Activated CD4-positive, alpha-beta T cell treated with anti-CD3 and anti-CD28 coated beads for 36 hours (primary cell): Measurements from ENCODE around the gene ARSJ. TPM values are rescaled to one million over a fixed set of nuclear protein-coding genes. Genes with fewer than 3 reads are reported as not detected.

Experiments used
- ATAC-seq: fragments of 200-7000 bp; cut with Tn5 transposase; one replicate; pipeline ENCODE4 v1.10.0; 2021; ENCODE audit warnings: mild to moderate bottlenecking, moderate library complexity
- CTCF ChIA-PET: fragments of 350-600 bp; sonication (Branson Sonifier 250); formaldehyde crosslinking; loops from one replicate; lab custom pipeline; 2021; ENCODE audit warnings: antibody characterized with exemption; lab: Charles Lee
- POLR2A ChIA-PET: fragments of 350-600 bp; sonication (Branson Sonifier 250); formaldehyde crosslinking; loops from one replicate; lab custom pipeline; 2021; ENCODE audit warnings: antibody characterized with exemption, inconsistent platforms; lab: Charles Lee
- DNase-seq: peaks from one replicate; pipeline ENCODE4 v3.0.0-alpha.2; 2020
- H3K27ac Mint-ChIP-seq: one replicate; pipeline ENCODE4 v1.8.0; 2021; ENCODE audit warnings: mixed read lengths
- H3K27me3 Mint-ChIP-seq: one replicate; pipeline ENCODE4 v1.8.0; 2021; ENCODE audit warnings: mixed read lengths
- H3K36me3 Mint-ChIP-seq: one replicate; pipeline ENCODE4 v1.8.0; 2021; ENCODE audit warnings: low read depth, mixed read lengths
- H3K4me1 Mint-ChIP-seq: one replicate; pipeline ENCODE4 v1.8.0; 2021; ENCODE audit warnings: mixed read lengths
- H3K4me3 Mint-ChIP-seq: one replicate; pipeline ENCODE4 v1.8.0; 2021; ENCODE audit warnings: mild to moderate bottlenecking, moderate library complexity, mixed read lengths
- H3K9me3 Mint-ChIP-seq: one replicate; pipeline ENCODE4 v1.8.0; 2021; ENCODE audit warnings: low read depth, mixed read lengths
- intact Hi-C, 2 experiments: fragments of 100-400 bp; cut with DNase I in 1 of 2; cut with micrococcal nuclease in 1 of 2; formaldehyde crosslinking; loops; one replicate each; pipeline versions ENCODE4 v1.14.2 to v1.15.1; 2022 to 2024; cut with DNase I, micrococcal nuclease
- total RNA-seq, 2 experiments: library from RNA; stranded (reverse); gene quantifications; one replicate each; pipeline ENCODE4 v1.2.3, GENCODE V29; 2021

ARSJ gene
- total RNA-seq, 2 experiments from 2014 or later = 0.05 TPM; not detected in 1

- DNase-seq (no peak), ATAC-seq (no peak)
- Mint-ChIP-seq H3K27me3 (peaks cover 40% of the 10 kb centered on the region), H3K4me1 (peaks cover 16% of the 10 kb centered on the region), H3K27ac (no peak overlapping the region), H3K4me3 (no peak overlapping the region), H3K36me3 (no peaks in the 10 kb centered on the region), H3K9me3 (peaks cover 2% of the 10 kb centered on the region)
- intact Hi-C loops = no loop called here
- CTCF ChIA-PET = interaction anchor here (1.6 kb wide), 1 partner anchor 29 kb away, joined by 5 read pairs; no protein-coding TSS in a partner anchor
- POLR2A ChIA-PET = no interaction called here
These were observed 2.1 kb upstream of the ARSJ start for GRCh38 chr4:113981591-113981990.

DNA sequence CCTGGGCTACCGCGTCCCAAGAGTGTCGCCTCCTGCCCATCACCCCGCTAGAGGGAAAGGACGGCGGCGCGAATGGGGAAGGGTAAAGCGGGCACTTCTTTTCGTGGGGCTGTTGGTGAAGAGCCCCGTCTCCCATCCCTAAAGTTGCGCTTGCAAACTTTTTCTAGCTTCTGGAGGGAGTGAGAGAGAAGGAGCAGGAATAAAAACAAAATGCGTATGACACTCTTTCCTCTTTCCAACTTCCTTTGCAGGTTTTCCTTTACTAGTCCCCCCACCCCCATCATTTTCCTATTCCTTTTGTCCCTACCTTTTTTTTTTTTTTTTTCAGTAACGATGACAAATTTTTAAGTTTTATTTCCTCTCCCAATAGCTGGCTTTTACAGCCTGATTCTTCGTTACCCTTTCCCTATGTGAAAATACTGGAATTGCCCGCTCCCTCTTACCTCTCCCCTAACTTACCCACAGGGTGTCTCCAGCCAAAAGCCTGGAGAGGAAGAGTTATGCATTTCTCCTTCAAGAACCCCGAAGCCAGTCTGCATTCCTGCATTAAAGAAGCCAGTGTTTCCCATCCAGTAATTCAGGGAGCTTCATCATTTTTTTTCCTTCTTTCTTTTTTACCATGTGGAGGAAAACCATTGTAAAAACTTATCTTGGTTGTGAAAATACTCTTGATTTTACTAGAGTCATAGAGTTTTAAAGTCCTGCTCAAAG lies 613 bp upstream of the ARSJ start:
- Mint-ChIP-seq H3K27me3 (peaks cover 40% of the 10 kb centered on the region), H3K27ac (no peak overlapping the region)

DNA sequence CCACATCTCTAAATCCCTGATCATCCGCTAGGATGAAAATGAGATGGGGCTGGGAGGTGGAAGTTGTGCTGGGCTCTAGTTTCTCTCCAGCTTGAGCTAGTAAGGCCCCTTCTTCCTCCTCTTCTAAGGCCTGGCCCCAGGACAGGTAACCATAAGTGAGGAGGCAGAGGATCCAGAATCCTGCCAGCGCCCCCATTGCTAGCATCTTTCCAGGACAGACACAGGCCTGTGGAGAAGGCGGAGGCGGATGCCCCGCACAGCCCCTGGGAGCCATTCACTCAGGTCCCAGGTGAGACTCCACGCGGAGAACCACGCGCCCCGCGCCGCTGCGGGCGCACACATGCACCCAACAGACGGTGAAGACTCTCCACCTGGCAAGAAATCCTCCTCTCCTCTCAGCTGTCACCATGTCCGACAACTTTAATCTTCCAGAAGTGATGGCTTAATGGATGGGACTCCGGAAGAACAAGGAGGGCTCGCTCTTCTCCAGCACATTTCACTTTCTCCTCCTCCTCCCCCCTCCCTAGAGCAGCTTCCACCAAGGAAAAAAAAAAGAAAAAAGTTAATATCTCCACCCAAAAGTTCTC lies 793 bp downstream of the ARSJ start:
- peaks cover 10% of the 10 kb centered on the region for H3K9me3 Mint-ChIP-seq
- H3K27ac Mint-ChIP-seq = no peak overlapping the region
- H3K27me3 Mint-ChIP-seq = peaks cover 42% of the 10 kb centered on the region
- POLR2A ChIA-PET = no interaction called here
- DNase-seq = no peak
- peak overlapping the region; percentile 71 for H3K4me3 Mint-ChIP-seq
- peaks cover 16% of the 10 kb centered on the region for H3K4me1 Mint-ChIP-seq
- no peak for ATAC-seq
- CTCF ChIA-PET = no interaction called here
- intact Hi-C loops = no loop called here
- H3K36me3 Mint-ChIP-seq = peaks cover 3% of the 10 kb centered on the region

More for the DNA sequence above, 613 bp upstream of the ARSJ start:
- peak overlapping the region; percentile 71 for H3K4me3 Mint-ChIP-seq
- intact Hi-C loops = no loop called here
- CTCF ChIA-PET = interaction anchor here (0.6 to 0.9 kb wide), 3 partner anchors 25 to 91 kb away, joined by 3 to 4 read pairs (median 3); no protein-coding TSS in a partner anchor
- ATAC-seq (no peak), DNase-seq (no peak)
- peaks cover 16% of the 10 kb centered on the region for H3K4me1 Mint-ChIP-seq
- H3K9me3 Mint-ChIP-seq = peaks cover 2% of the 10 kb centered on the region
- POLR2A ChIA-PET = no interaction called here
- H3K36me3 Mint-ChIP-seq = no peaks in the 10 kb centered on the region

GRCh38 chr4:113978105-113978504 lies 1.3 kb downstream of the ARSJ start:
- intact Hi-C loops = no loop called here
- Mint-ChIP-seq H3K9me3 (peaks cover 11% of the 10 kb centered on the region), H3K36me3 (peaks cover 3% of the 10 kb centered on the region), H3K4me3 (no peak overlapping the region), H3K27ac (no peak overlapping the region), H3K27me3 (peaks cover 42% of the 10 kb centered on the region), H3K4me1 (peaks cover 16% of the 10 kb centered on the region)
- POLR2A ChIA-PET = no interaction called here
- DNase-seq (no peak), ATAC-seq (no peak)
- CTCF ChIA-PET = no interaction called here

DNA sequence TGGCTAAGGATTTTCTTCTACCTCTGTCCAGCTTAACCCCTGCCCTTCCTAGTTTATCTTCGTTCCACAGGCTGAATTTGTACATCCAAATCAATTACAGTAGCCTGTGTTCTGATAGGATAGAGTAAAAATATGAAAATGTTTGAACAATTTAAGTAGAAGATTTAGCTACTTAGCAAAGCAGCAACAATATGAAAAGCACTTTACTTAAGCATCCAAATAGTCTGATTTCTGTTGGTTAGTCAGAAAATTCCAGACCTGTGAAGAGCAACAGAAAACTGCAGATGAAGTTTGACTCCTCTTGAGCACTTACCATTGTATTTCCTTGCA lies 2.0 kb downstream of the ARSJ start:
- Mint-ChIP-seq H3K36me3 (peaks cover 3% of the 10 kb centered on the region), H3K27ac (no peak overlapping the region), H3K9me3 (peaks cover 11% of the 10 kb centered on the region), H3K4me1 (peaks cover 16% of the 10 kb centered on the region), H3K27me3 (peaks cover 37% of the 10 kb centered on the region), H3K4me3 (no peak overlapping the region)
- POLR2A ChIA-PET = no interaction called here
- CTCF ChIA-PET = no interaction called here
- DNase-seq (no peak), ATAC-seq (no peak)
- intact Hi-C loops = no loop called here

- CTCF ChIA-PET = no interaction called here
- H3K9me3 Mint-ChIP-seq = peaks cover 11% of the 10 kb centered on the region
- H3K27me3 Mint-ChIP-seq = peaks cover 35% of the 10 kb centered on the region
- peaks cover 16% of the 10 kb centered on the region for H3K4me1 Mint-ChIP-seq
- ATAC-seq = no peak
- POLR2A ChIA-PET = no interaction called here
- H3K27ac Mint-ChIP-seq = no peak overlapping the region
- peaks cover 3% of the 10 kb centered on the region for H3K36me3 Mint-ChIP-seq
- intact Hi-C loops = no loop called here
- H3K4me3 Mint-ChIP-seq = no peak overlapping the region
- DNase-seq = no peak
These were observed 2.5 kb downstream of the ARSJ start for GRCh38 chr4:113976741-113977525.

- H3K9me3 Mint-ChIP-seq = peaks cover 11% of the 10 kb centered on the region
- intact Hi-C loops = no loop called here
- H3K4me1 Mint-ChIP-seq = peaks cover 16% of the 10 kb centered on the region
- no peak overlapping the region for H3K27ac Mint-ChIP-seq
- DNase-seq (no peak), ATAC-seq (no peak)
- CTCF ChIA-PET = no interaction called here
- no peak overlapping the region for H3K4me3 Mint-ChIP-seq
- peaks cover 3% of the 10 kb centered on the region for H3K36me3 Mint-ChIP-seq
- peaks cover 26% of the 10 kb centered on the region for H3K27me3 Mint-ChIP-seq
- POLR2A ChIA-PET = no interaction called here
These were observed 3.9 kb downstream of the ARSJ start for GRCh38 chr4:113975578-113975977.

DNA sequence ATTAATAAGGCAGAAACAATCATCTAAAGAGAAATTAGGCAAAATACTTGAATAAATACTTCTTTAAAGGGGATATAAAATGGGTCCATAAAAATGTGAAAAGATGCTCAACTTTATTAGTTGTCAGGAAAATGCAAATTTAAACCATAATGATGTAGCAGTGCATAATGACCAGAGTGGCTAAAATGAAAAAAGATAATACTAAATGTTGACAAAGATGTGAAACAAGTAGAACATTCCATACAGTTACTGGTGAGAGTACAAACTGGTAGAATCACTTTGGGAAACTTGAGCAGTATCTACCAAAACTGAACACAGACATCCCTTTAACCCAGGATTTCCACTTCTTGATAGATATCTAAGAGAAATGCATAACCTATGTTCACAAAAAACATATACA lies 5.0 kb downstream of the ARSJ start:
- POLR2A ChIA-PET = no interaction called here
- peaks cover 3% of the 10 kb centered on the region for H3K36me3 Mint-ChIP-seq
- ATAC-seq = no peak
- intact Hi-C loops = no loop called here
- peaks cover 11% of the 10 kb centered on the region for H3K9me3 Mint-ChIP-seq
- DNase-seq = no peak
- H3K4me1 Mint-ChIP-seq = peaks cover 8% of the 10 kb centered on the region
- H3K27ac Mint-ChIP-seq = no peak overlapping the region
- H3K27me3 Mint-ChIP-seq = peaks cover 16% of the 10 kb centered on the region
- H3K4me3 Mint-ChIP-seq = no peak overlapping the region
- CTCF ChIA-PET = no interaction called here

- ATAC-seq (no peak), DNase-seq (no peak)
- intact Hi-C loops = no loop called here
- Mint-ChIP-seq H3K4me3 (no peak overlapping the region), H3K36me3 (peaks cover 3% of the 10 kb centered on the region), H3K27ac (no peak overlapping the region), H3K9me3 (peaks cover 11% of the 10 kb centered on the region), H3K27me3 (peaks cover 5% of the 10 kb centered on the region), H3K4me1 (no peaks in the 10 kb centered on the region)
- CTCF ChIA-PET = interaction anchor here (0.5 kb wide), 1 partner anchor 17 kb away, joined by 3 read pairs; no protein-coding TSS in a partner anchor
- POLR2A ChIA-PET = no interaction called here
These were observed 6.1 kb downstream of the ARSJ start for GRCh38 chr4:113973345-113973744.

GRCh38 chr4:113972781-113973180 lies 6.7 kb downstream of the ARSJ start:
- H3K4me3 Mint-ChIP-seq = no peak overlapping the region
- H3K27ac Mint-ChIP-seq = no peak overlapping the region
- H3K36me3 Mint-ChIP-seq = peaks cover 3% of the 10 kb centered on the region
- ATAC-seq = no peak
- intact Hi-C loops = no loop called here
- no peaks in the 10 kb centered on the region for H3K4me1 Mint-ChIP-seq
- DNase-seq = no peak
- peaks cover 4% of the 10 kb centered on the region for H3K27me3 Mint-ChIP-seq
- POLR2A ChIA-PET = no interaction called here
- peaks cover 11% of the 10 kb centered on the region for H3K9me3 Mint-ChIP-seq
- CTCF ChIA-PET = no interaction called here

- CTCF ChIA-PET = interaction anchor here (0.6 kb wide), 1 partner anchor 100 kb away, joined by 3 read pairs; no protein-coding TSS in a partner anchor
- Mint-ChIP-seq H3K4me1 (no peaks in the 10 kb centered on the region), H3K4me3 (no peak overlapping the region), H3K27me3 (peaks cover 4% of the 10 kb centered on the region), H3K9me3 (peaks cover 11% of the 10 kb centered on the region), H3K27ac (no peak overlapping the region), H3K36me3 (peaks cover 3% of the 10 kb centered on the region)
- no peak for ATAC-seq
- intact Hi-C loops = no loop called here
- DNase-seq = no peak
- POLR2A ChIA-PET = no interaction called here
These were observed 7.6 kb downstream of the ARSJ start for GRCh38 chr4:113971706-113972360.
